NCI-H1092 (cell line): ENCODE results near the gene SMAD7.
"Not testable (repeated sequence)": the region's sequence is repeated elsewhere in the genome, so short reads cannot be mapped to it uniquely, and the experiment has no call there.

Experiments
- DNase-seq: peaks from one replicate; lab custom pipeline; 2025; lab: John Stamatoyannopoulos, UW

Gene SMAD7

DNA sequence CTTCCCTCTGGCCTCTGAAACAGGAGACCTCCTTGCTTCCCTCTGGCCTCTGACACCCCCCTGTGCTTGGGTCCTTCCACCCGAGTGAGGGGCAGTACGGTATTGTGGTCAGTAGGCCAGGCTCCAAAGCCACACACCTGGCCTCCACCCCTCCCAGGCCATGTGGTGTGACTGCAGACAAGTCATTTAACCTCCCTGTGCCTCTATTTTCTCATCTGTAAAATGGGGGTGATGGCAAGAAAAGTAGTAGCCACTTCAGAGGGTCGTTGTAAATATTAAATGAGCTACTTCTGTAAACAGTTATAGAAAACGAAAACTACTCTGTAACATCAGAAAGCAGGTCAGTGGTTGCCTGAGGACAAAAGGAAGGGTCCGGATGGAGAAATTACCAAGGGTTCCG, 74.2 kb downstream of the SMAD7 start:
- DNase-seq: no peak

DNA sequence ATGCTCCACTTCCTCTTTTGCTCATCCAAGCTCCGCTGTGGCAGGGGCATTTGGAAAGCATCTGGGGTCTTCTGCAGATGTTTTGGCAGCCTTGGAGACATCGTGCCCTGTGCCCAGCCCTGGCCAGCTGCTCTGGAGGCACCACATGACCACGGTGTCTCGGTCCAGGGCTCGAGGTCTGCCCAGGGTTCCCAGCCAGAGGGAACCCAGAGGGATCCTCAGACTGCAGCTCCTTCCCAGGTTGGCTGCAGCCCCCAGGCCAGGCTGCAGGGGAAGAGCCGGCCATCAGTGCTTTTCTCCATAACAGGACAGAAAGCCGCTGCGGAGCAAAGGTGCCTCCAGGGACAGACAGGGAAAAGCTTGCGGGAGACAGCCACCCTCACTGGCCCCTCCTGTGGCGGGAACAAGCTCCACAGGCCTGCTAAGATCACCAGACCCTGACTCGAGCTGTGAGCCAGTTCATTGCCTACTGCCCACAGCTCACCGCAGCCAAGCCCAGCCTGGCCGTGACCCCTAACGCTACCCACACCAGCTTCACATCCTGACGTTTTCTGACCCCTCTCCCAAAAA, 74.7 kb downstream of the SMAD7 start:
- no peak for DNase-seq

DNA sequence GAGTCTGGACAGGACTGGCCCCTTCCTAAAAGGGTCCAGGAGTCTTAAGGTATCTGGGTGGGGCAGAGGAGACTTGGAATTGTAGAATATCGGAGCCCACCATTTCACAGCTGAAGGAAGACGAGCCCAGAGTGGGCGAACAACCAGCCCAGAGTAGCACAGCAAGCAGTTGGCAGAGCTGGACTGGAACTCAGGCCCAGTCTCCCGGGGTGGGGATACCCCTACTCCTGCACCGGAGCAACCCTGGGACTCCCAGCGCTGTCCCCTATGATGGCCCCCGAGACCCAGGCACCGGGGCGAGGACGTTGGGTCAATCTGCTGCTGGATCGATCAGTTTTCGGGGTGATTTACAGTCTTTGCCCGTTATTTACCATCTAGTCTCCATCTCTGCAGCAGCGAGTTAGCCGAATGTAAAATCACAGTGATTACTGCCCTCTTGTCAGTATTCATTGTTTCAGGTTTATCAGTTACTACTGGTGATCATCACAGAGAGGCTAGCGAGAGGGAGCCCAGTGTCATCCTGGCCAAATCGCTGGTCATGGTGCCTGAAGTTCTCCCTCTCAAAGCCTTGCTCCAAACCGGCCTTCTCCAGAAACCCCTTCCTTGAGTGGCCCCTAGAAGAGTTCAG, 75.3 kb downstream of the SMAD7 start:
- DNase-seq: no peak

DNA sequence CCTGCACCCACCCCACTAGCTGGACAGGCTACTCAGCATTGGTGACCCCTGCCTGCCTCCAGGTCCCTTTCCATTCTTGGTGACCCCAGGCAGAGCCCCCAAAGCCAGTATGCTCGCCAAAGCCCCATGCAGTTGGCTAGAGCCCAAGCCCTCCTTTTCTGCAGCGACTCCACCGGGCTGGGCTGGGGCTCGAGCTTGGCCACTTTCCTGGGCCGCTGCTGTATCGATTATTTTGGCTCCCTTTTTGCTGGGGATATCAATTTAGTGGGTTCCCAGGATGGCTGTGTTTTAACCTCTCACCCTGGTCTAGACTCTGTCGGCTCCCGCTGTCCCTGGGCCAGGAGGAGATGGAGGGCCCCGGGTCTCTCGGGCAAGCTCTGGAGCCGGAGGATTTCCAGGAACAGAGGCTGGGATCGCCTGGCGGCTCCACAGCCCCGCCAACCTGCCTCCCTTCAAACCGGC, 76.0 kb downstream of the SMAD7 start:
- no peak for DNase-seq

DNA sequence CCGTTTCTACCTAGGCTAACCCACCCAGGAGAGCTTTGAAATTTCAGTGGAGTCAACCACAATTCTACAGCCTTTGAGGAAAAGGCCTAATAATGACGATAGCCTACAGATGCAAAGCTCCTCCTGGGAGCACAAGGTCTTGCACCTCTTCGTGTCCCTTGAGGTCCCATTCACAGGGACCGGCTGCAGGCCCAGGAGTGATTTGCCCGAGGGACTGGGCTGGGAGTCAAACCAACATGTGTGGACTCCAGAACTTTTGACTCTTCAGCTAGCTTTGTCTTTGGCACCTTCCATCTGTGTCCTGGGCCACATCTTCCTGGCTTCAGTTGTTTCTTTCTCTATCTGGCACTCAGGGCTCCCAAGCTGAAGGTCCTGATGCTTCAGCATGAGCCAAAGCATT, 76.5 kb downstream of the SMAD7 start:
- DNase-seq: no peak

DNA sequence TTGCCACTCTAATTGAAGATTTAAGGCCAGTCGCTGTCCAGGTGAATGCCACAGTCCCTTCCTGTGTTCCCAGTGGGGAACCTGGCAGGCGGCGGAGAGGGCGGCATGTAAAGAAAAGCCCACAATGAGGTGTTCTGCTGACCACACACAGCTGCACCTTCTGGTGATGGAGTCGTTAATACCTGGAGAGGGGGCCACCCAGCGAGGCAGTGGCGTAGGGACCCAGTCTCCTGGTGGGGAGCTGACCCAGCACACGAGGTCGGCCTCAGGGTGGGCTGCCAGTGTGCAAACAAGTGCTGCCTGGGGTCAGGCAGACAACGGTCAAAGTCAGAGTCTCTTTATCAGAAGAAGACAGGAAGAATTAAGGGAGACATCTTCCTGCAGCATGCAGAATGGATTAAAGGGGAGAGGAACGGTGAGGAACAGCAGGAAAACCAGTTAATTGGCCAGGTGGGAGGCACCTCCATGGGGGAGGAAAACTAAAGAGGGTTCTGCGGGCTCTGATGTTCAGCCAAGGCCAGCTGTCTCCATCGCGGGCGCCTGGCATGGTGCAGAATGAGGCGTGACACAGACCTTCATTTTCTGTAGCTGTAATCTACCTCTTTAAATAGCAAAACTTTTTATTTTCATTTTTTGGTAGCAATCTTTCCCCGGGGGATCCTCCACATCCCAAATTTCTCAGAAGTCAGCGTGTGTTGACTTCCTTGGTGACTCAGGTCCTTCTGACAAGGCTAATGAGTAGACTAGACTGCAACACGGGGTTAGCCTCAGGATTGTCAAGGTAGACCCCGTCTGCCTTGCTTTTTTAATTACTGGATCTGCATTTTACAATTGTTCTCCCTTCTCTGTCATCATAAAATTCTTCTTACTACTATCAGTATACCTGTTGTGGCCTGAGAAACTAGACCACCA, 78.3 kb downstream of the SMAD7 start:
- no peak for DNase-seq

DNA sequence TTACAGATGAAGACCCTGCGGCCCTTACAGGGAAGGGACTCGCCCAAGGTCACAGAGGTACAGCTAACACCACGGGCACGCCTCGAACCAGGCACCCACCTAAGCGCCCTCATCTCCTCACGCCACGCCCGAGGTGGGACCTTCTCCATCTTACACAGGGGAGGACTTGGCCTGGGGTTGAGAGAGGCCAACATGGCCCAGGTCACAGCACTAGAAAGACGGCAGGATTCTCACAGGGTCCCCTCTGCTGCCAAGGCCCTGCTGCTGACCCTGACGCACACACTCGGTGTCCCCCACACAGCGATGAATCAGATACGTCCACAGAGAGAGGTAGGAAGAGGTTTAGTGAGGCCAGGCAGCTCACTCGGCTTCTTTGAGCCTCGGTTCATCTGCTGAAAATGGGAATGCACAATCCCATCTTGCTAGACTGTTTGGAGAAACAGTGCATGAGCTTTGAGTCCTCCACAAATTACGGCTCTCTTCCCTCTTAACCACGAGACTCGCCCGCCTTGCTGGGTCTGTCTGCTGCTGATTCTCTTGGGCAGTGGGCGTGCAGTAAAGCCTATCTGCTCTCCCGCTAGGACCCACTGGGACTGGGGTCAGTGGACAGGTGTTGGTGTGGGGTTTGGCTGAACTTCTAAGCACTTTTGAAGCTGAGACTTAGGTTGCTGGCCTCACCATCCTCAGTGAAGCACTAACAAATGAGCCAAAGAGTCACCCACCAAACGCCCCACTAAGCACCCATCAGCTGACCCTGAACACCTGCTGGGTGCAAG, 79.2 kb downstream of the SMAD7 start:
- no peak for DNase-seq

DNA sequence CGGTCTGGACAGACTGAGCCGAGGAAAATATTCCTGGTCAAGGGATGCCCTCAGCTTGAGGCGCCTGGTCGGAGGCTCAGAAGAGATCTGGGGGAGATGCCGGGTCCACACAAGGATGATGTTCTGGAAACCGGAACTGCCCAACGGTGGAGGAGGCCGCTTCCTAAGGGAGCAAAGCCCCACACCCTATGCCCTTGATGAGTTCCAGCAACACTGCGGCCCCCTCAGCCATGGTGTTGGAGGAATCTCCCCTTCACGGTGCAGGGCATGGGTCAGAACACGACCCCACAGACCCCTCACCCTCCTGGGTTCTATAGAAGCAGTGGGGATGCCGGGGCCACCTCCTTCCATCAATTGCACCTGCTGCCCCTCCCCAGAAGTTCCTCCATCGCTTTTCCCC, 79.8 kb downstream of the SMAD7 start:
- not testable (repeated sequence) for DNase-seq
